ENCODE data around the gene WDCP. TPM values are rescaled to one million over a fixed set of nuclear protein-coding genes. Genes with fewer than 3 reads are reported as not detected.

WDCP gene
- total and polyA plus RNA-seq, 2 donors (not counting 1 experiment from before 2014, with no cell fraction given) = 3.9 to 21.6 TPM

- DNase-seq (no peak), ATAC-seq (ENCODE audit: low read depth) (no peak)
- Mint-ChIP-seq H3K4me1 (peaks cover 7% of the 10 kb centered on the region), H3K27ac (no peak overlapping the region), H3K27me3 (peaks cover 29% of the 10 kb centered on the region), H3K9me3 (ENCODE audit: insufficient read depth) (no peaks in the 10 kb centered on the region), H3K4me3 (no peak overlapping the region)
- peaks cover 13 to 15% of the 10 kb centered on the region in 2 donors for H3K4me1 ChIP-seq (ENCODE audit: control insufficient read depth in 2 of 2, insufficient read depth in 2 of 2, low read length in 2 of 2)
- H3K36me3 ChIP-seq (replicated peaks in 1 of 2; ENCODE audit: control extremely low read depth in 1 of 2, control insufficient read depth in 1 of 2, extremely low read depth in 1 of 2, insufficient read depth in 2 of 2, low read length in 1 of 2) = no peaks in the 10 kb centered on the region
- H3K9ac ChIP-seq (ENCODE audit: low read length) = no peak overlapping the region
- H3K4me2 ChIP-seq (replicated peaks; ENCODE audit: low read depth, low read length, poor library complexity, severe bottlenecking) = no peak overlapping the region
- intact Hi-C loops (cut with micrococcal nuclease) = no loop called here
- H3K4me3 ChIP-seq (ENCODE audit: control extremely low read depth in 1 of 5, extremely low read depth in 1 of 5, insufficient read depth in 1 of 5, low read depth in 2 of 5, low read length in 4 of 5) = no peak overlapping the region
- 81% methylated on average over 7 of the region's 9 CpGs for WGBS (ENCODE audit: insufficient coverage)
- TF ChIP-seq CTCF (IDR thresholded peaks at IDR 0.05) (no peak), EZH2 (IDR thresholded peaks at IDR 0.05; ENCODE audit: borderline replicate concordance, insufficient read depth, low read depth, low read length, poor library complexity, severe bottlenecking) (no peak)
- no peaks in the 10 kb centered on the region for H3K79me2 ChIP-seq (ENCODE audit: control insufficient read depth, insufficient read depth, low read length)
- no peak overlapping the region for H2AFZ ChIP-seq (ENCODE audit: insufficient read depth, low read depth, low read length, poor library complexity, severe bottlenecking)
- no peak overlapping the region for H3K27ac ChIP-seq (ENCODE audit: low read length in 2 of 2)
- CTCF ChIA-PET = interaction anchor here (3.7 kb wide), 1 partner anchor 86 kb away, joined by 12 read pairs; the partner anchor contains the start of gene ATAD2B
- POLR2A ChIA-PET = no interaction called here
- no peaks in the 10 kb centered on the region for H4K20me1 ChIP-seq (ENCODE audit: control insufficient read depth, insufficient read depth, low read length, poor library complexity, severe bottlenecking)
- H3K27me3 ChIP-seq (replicated peaks in 1 of 4; ENCODE audit: control extremely low read depth in 1 of 4, control insufficient read depth in 3 of 4, insufficient read depth in 4 of 4, low read length in 3 of 4) = peaks cover 0 to 34% (median 15%) of the 10 kb centered on the region in 4 experiments
- peaks cover 0 to 10% (median 0%) of the 10 kb centered on the region in 3 donors for H3K9me3 ChIP-seq (ENCODE audit: control extremely low read depth in 1 of 3, control insufficient read depth in 2 of 3, insufficient read depth in 1 of 3, low read length in 2 of 3)
Measured at GRCh38 chr2:24012521-24013188, 34.5 kb downstream of the WDCP start.
